ENCODE measurements around the gene ZNHIT1.

Gene ZNHIT1

GRCh38 chr7:101271021-101271420 lies 53.1 kb downstream of the ZNHIT1 start:
- H3K27me3 ChIP-seq (ENCODE audit: control insufficient read depth, insufficient read depth, low read length), result no peaks in the 10 kb centered on the region
- H3K4me1 ChIP-seq (ENCODE audit: control insufficient read depth, insufficient read depth, low read length), result peaks cover 13% of the 10 kb centered on the region
- H3K9me3 ChIP-seq (ENCODE audit: control insufficient read depth, insufficient read depth, low read depth, low read length), result no peaks in the 10 kb centered on the region
- H3K27ac ChIP-seq (ENCODE audit: low read depth, low read length), result no peak overlapping the region
- H3K9ac ChIP-seq (ENCODE audit: low read length), result no peak overlapping the region
- H3K36me3 ChIP-seq (ENCODE audit: control insufficient read depth, insufficient read depth, low read length), result no peaks in the 10 kb centered on the region
- H3K4me3 ChIP-seq (ENCODE audit: low read depth, low read length), result no peak overlapping the region

- no peak overlapping the region for H3K9ac ChIP-seq (ENCODE audit: low read length)
- no peaks in the 10 kb centered on the region for H3K36me3 ChIP-seq (ENCODE audit: control insufficient read depth, insufficient read depth, low read length)
- H3K27ac ChIP-seq (ENCODE audit: low read depth, low read length), result no peak overlapping the region
- peaks cover 13% of the 10 kb centered on the region for H3K4me1 ChIP-seq (ENCODE audit: control insufficient read depth, insufficient read depth, low read length)
- H3K9me3 ChIP-seq (ENCODE audit: control insufficient read depth, insufficient read depth, low read depth, low read length), result no peaks in the 10 kb centered on the region
- H3K4me3 ChIP-seq (ENCODE audit: low read depth, low read length), result peak overlapping the region; percentile 22; the same call in 1 of the 2 replicates
- no peaks in the 10 kb centered on the region for H3K27me3 ChIP-seq (ENCODE audit: control insufficient read depth, insufficient read depth, low read length)
Measured at GRCh38 chr7:101273206-101273605, 55.2 kb downstream of the ZNHIT1 start.
